K562 (cell line): ENCODE data around the gene EGFL7. TPM values are rescaled to one million over a fixed set of nuclear protein-coding genes. Genes with fewer than 3 reads are reported as not detected.

ENCODE experiments used
- ATAC-seq: fragments of 200-7000 bp; cut with Tn5 transposase; 3 replicates; pipeline ENCODE4 v1.9.1; 2020; ENCODE audit warnings: moderate library complexity
- BruUV-seq: library from RNA; stranded (reverse); fragments of 400-500 nt; replicated peaks from 2 replicates; lab custom pipeline; 2021; lab: Mats Ljungman, UMichigan
- CTCF ChIA-PET: fragments of 300-600 bp; formaldehyde crosslinking; extraction: SDS; loops from one replicate; lab custom pipeline; 2021; ENCODE audit warnings: low intra/inter-chr PET ratio; lab: Yijun Ruan, JAX
- POLR2A ChIA-PET: fragments of 300-600, 350-650 bp; sonication (Branson Sonifier 250); formaldehyde crosslinking; extraction: SDS; loops from one replicate; lab custom pipeline; 2021; ENCODE audit warnings: antibody characterized with exemption, inconsistent platforms; lab: Yijun Ruan, JAX
- DNase-seq, 4 experiments: peaks; one replicate each; pipeline versions ENCODE4 v3.0.0 to v3.0.0-alpha.2; 2011 to 2018; ENCODE audit warnings: low spot score in 3 of 4, mixed read lengths in 3 of 4; ENCODE audit errors: extremely low read depth in 1 of 4
- FAIRE-seq: peaks from 2 replicates; lab custom pipeline; 2011; peaks lifted over from hg19 to GRCh38; lab: Jason Lieb, UNC
- H2AFZ ChIP-seq: 2 replicates; pipeline ENCODE4 v1.6.0; 2011; ENCODE audit warnings: low read depth, low read length, control low read depth, inconsistent platforms
- H3K27ac ChIP-seq: fragments of 200-600 bp; 3 replicates; pipeline ENCODE4 v1.8.0; 2011; ENCODE audit warnings: low read depth, mild to moderate bottlenecking, control low read depth, inconsistent platforms, low read length, moderate library complexity, mixed read lengths; ENCODE audit errors: extremely low read depth
- H3K27me3 ChIP-seq, 2 experiments: fragments of 300-600 bp in 1 of 2; 2 replicates in 1 of 2; 3 replicates in 1 of 2; pipeline versions ENCODE4 v1.6.0 to v1.8.0; 2011; ENCODE audit warnings: inconsistent platforms in 2 of 2, low read length in 2 of 2, mild to moderate bottlenecking in 1 of 2, mixed read lengths in 1 of 2, moderate library complexity in 1 of 2; ENCODE audit not compliant: control insufficient read depth in 2 of 2, insufficient read depth in 2 of 2
- H3K36me3 ChIP-seq: fragments of 300-600 bp; 3 replicates; pipeline ENCODE4 v1.8.0; 2011; ENCODE audit warnings: mild to moderate bottlenecking, low read length, inconsistent platforms; ENCODE audit not compliant: control insufficient read depth, insufficient read depth
- H3K4me1 ChIP-seq, 2 experiments: fragments of 200-600 bp in 1 of 2; replicated peaks in 1 of 2; 2 replicates in 1 of 2; 3 replicates in 1 of 2; pipeline versions ENCODE4 v1.5.1 to v1.8.0; 2011; ENCODE audit warnings: inconsistent platforms in 2 of 2, low read length in 2 of 2, mild to moderate bottlenecking in 1 of 2, mixed read lengths in 1 of 2, moderate library complexity in 1 of 2; ENCODE audit not compliant: control insufficient read depth in 2 of 2, insufficient read depth in 2 of 2
- H3K4me2 ChIP-seq: 2 replicates; pipeline ENCODE4 v1.6.1; 2011; ENCODE audit warnings: low read length, control low read depth, inconsistent platforms, mixed read lengths; ENCODE audit not compliant: insufficient read depth
- H3K4me3 ChIP-seq: fragments of 200-600 bp; sonication (generic), shearing (Covaris generic); 2 replicates; pipeline ENCODE4 v1.5.1; 2016; ENCODE audit warnings: control low read depth, inconsistent platforms
- H3K79me2 ChIP-seq: fragments of 200-600 bp; 3 replicates; pipeline ENCODE4 v1.8.0; 2011; ENCODE audit warnings: low read length, inconsistent platforms; ENCODE audit not compliant: control insufficient read depth, insufficient read depth
- H3K9ac ChIP-seq, 2 experiments: 2 replicates each; pipeline versions ENCODE4 v1.6.0 to v1.6.1; 2011; ENCODE audit warnings: low read depth in 2 of 2, low read length in 2 of 2, control low read depth in 1 of 2, inconsistent platforms in 1 of 2, mild to moderate bottlenecking in 1 of 2, mixed read lengths in 1 of 2; ENCODE audit not compliant: insufficient read depth in 1 of 2
- H3K9me1 ChIP-seq: one replicate; pipeline ENCODE4 v1.6.0; 2011; ENCODE audit warnings: inconsistent platforms, mild to moderate bottlenecking, low read length, moderate library complexity; ENCODE audit not compliant: control insufficient read depth, insufficient read depth
- H3K9me3 ChIP-seq: replicated peaks from 2 replicates; pipeline ENCODE4 v1.5.1; 2011; ENCODE audit warnings: low read depth, low read length, inconsistent platforms; ENCODE audit not compliant: control insufficient read depth, insufficient read depth
- H4K20me1 ChIP-seq: replicated peaks from 2 replicates; pipeline ENCODE4 v1.6.1; 2011; ENCODE audit warnings: low read length, inconsistent platforms, mixed read lengths; ENCODE audit not compliant: control insufficient read depth, insufficient read depth
- ARNT ChIP-seq, 2 experiments: fragments of 450-650 bp; IDR thresholded peaks; 2 replicates each; pipeline ENCODE4 v1.6.1; 2016; ENCODE audit warnings: mild to moderate bottlenecking in 1 of 2
- BRCA1 ChIP-seq, 2 experiments: fragments of 450-650 bp in 1 of 2; sonication (generic) in 1 of 2; formaldehyde crosslinking in 1 of 2; IDR thresholded peaks; 2 replicates each; pipeline versions ENCODE4 v1.5.0 to v1.6.1; 2017 to 2020; ENCODE audit warnings: mild to moderate bottlenecking in 1 of 2, missing genetic modification reagents in 1 of 2
- CBX3 ChIP-seq, 2 experiments: IDR thresholded peaks; 1 replicate in 1 of 2; 2 replicates in 1 of 2; pipeline ENCODE4 v1.6.1; 2012; ENCODE audit warnings: inconsistent platforms in 2 of 2, low read length in 2 of 2, borderline replicate concordance in 1 of 2, control low read depth in 1 of 2
- DPF2 ChIP-seq: fragments of 450-650 bp; IDR thresholded peaks from 2 replicates; pipeline ENCODE4 v1.6.1; 2016
- ETV1 ChIP-seq: fragments of 450-650 bp; conservative IDR thresholded peaks from 2 replicates; pipeline ENCODE4 v1.6.1; 2016; ENCODE audit warnings: missing genetic modification characterization, control low read depth, low read depth, missing compliant biosample characterization
- GATAD2A ChIP-seq: fragments of 450-650 bp; IDR thresholded peaks from 2 replicates; pipeline ENCODE4 v1.6.1; 2017
- HNRNPK ChIP-seq: fragments of 200-400 bp; formaldehyde crosslinking; IDR thresholded peaks from one replicate; pipeline ENCODE4 v1.6.1; 2018; ENCODE audit warnings: mild to moderate bottlenecking, low read depth, low read length; ENCODE audit not compliant: poor library complexity, severe bottlenecking
- IFI16 ChIP-seq: fragments of 250-450 bp; sonication (Bioruptor Pico); IDR thresholded peaks from 2 replicates; pipeline ENCODE4 v2.1.2; 2022; ENCODE audit warnings: mild to moderate bottlenecking, inconsistent platforms
- LCOR ChIP-seq: sonication (generic); formaldehyde crosslinking; IDR thresholded peaks from 2 replicates; pipeline ENCODE4 v1.8.0; 2022; ENCODE audit warnings: mild to moderate bottlenecking, missing genetic modification reagents
- MTF1 ChIP-seq: fragments of 250-450 bp; sonication (Bioruptor Pico); IDR thresholded peaks from 2 replicates; pipeline ENCODE4 v1.9.0; 2021; ENCODE audit warnings: moderate library complexity, mild to moderate bottlenecking, inconsistent platforms, borderline replicate concordance
- MYNN ChIP-seq, 2 experiments: sonication (generic); formaldehyde crosslinking in 1 of 2; IDR thresholded peaks; 2 replicates each; pipeline versions ENCODE4 v1.5.0 to v1.6.1; 2016 to 2020; ENCODE audit warnings: antibody characterized with exemption in 1 of 2, missing genetic modification reagents in 1 of 2
- PCBP1 ChIP-seq: fragments of 200-400 bp; formaldehyde crosslinking; IDR thresholded peaks from 2 replicates; pipeline ENCODE4 v1.6.1; 2018; ENCODE audit warnings: mild to moderate bottlenecking, low read depth, low read length; ENCODE audit not compliant: poor library complexity, severe bottlenecking
- XRCC3 ChIP-seq: fragments of 450-650 bp; IDR thresholded peaks from 2 replicates; pipeline ENCODE4 v1.6.1; 2017; ENCODE audit warnings: mild to moderate bottlenecking, moderate library complexity
- ZNF77 ChIP-seq: fragments of 250-450 bp; sonication (Bioruptor Pico); IDR thresholded peaks from 2 replicates; pipeline ENCODE4 v1.5.0; 2020
- ZNF785 ChIP-seq: fragments of 250-450 bp; sonication (Bioruptor Pico); IDR thresholded peaks from 2 replicates; pipeline ENCODE4 v1.4.0; 2020; ENCODE audit warnings: mild to moderate bottlenecking
- WGBS: fragments of 100-300 bp; shearing (Covaris generic); methylation state at CpG from one replicate; pipeline ENCODE4 v1.1.6; 2016; ENCODE audit warnings: low coverage, mixed read lengths; ENCODE audit not compliant: insufficient coverage; ENCODE audit errors: missing lambda C conversion rate; 5-methylcytosine and 5-hydroxymethylcytosine counted together
- in situ Hi-C: fragments of 300-500 bp; cut with MboI; formaldehyde crosslinking; loops from 4 replicates; pipeline ENCODE4 v1.15.0; 2018; ENCODE audit warnings: inconsistent platforms, mixed read lengths
- intact Hi-C: fragments of 100-400 bp; cut with micrococcal nuclease; formaldehyde crosslinking; loops from 2 replicates; pipeline ENCODE4 v1.14.2; 2022
- polyA plus RNA-seq, 8 experiments: library from polyadenylated mRNA; depleted of rRNA in 4 of 8; stranded (reverse) in 5 of 8; unstranded in 3 of 8; fragments of >200 nt; fragmentation: Nextera tagmentation in 2 of 8; fragmentation: Illumina TruSeq in 1 of 8; extraction: Ambion mirVana in 2 of 8; extraction: Trizol in 1 of 8; gene quantifications; 2 replicates each; pipeline versions ENCODE4 v1.2.1 to v1.2.3, GENCODE V29; 2011 to 2014; ENCODE audit warnings: inconsistent platforms in 1 of 8, missing spikeins in 1 of 8
- total RNA-seq, 7 experiments: library from RNA; depleted of rRNA in 6 of 7; stranded (reverse); fragments of >200 nt in 6 of 7; fragmentation: Illumina TruSeq in 2 of 7; extraction: Trizol in 2 of 7; gene quantifications; 2 replicates each; pipeline versions ENCODE4 v1.2.1 to v1.2.3, GENCODE V29; 2011 to 2021; ENCODE audit warnings: low replicate concordance in 1 of 7
- TF ChIP-seq, protein P1 (sequence below): fragments of 450-650 bp; IDR thresholded peaks from 2 replicates; pipeline ENCODE4 v1.7.1; 2018; ENCODE audit warnings: mild to moderate bottlenecking, low read depth; ENCODE audit not compliant: partially characterized antibody
- TF ChIP-seq, protein P2 (sequence below): sonication (generic); formaldehyde crosslinking; IDR thresholded peaks from 2 replicates; pipeline ENCODE4 v1.8.1; 2023; ENCODE audit warnings: mild to moderate bottlenecking, missing genetic modification reagents

EGFL7 gene
- total and polyA plus RNA-seq, 9 of the 15 experiments (the other 6 are each of a cell fraction or from before 2014, with no cell fraction given): 1.5 to 286 (median 55.5) TPM

DNA sequence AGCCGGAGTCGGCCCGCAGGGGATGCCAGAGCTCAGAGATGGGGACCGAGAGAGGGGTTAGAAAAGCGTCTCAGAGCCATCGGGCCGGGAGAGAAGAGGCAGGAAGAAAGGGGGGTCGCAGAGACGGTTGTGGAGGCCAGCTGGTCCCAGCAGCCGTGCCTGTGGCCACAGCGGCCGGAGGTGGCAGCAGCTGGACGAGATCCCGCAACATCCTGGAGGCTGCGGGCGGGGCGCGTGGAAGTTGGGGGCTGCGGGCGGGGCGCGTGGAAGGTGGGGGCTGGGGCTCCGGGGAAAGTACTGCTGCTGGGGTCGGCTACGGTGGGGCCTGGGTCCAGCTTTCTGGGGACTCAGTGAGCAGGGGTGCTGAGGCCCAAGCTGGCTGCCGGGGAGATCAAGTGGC, 34.4 kb upstream of the EGFL7 start:
- Histone ChIP-seq H3K27me3 (peaks cover 0 to 12% of the 10 kb centered on the region in 2 experiments; a peak in 2 of 5 replicates), H3K4me2 (no peak overlapping the region), H3K9me1 (no peaks in the 10 kb centered on the region), H3K27ac (no peak overlapping the region), H2AFZ (no peak overlapping the region), H3K79me2 (no peaks in the 10 kb centered on the region), H4K20me1 (peaks cover 12% of the 10 kb centered on the region; the same call in 1 of the 2 replicates), H3K4me3 (no peak overlapping the region), H3K9me3 (peaks cover 4% of the 10 kb centered on the region), H3K4me1 (peaks cover 0 to 73% of the 10 kb centered on the region in 2 experiments; a peak in 4 of 5 replicates), H3K9ac (no peak overlapping the region), H3K36me3 (no peaks in the 10 kb centered on the region)
- no peak for ATAC-seq
- WGBS: 22% methylated on average over 15 of the region's 26 CpGs
- in situ Hi-C loops (loop anchor here (5.0 to 25.0 kb wide), 2 partner anchors 136 to 291 kb away; partner anchors contain the start of gene GPSM1), intact Hi-C loops (loop anchor here (10.0 kb wide), 1 partner anchor 83 kb away; the partner anchor contains the start of gene NOTCH1)
- no peak for FAIRE-seq
- ChIA-PET POLR2A (interaction anchor here (0.6 to 1.7 kb wide), 4 partner anchors 9 to 143 kb away, joined by 3 to 6 read pairs (median 4); no protein-coding TSS in a partner anchor), CTCF (interaction anchor here (2.5 kb wide), 1 partner anchor 140 kb away, joined by 12 read pairs; no protein-coding TSS in a partner anchor)
- no peak for DNase-seq
- no TSS peak for BruUV-seq
- no peak for TF ChIP-seq BRCA1 (IDR thresholded peaks at IDR 0.05)
- TF ChIP-seq BRCA1 (CRISPR knock-in tag; IDR thresholded peaks at IDR 0.05): no peak
- TF ChIP-seq CBX3 (IDR thresholded peaks at IDR 0.05; ENCODE audit: borderline replicate concordance in 1 of 2, low read length in 2 of 2): no peak
- TF ChIP-seq DPF2: no peak
- TF ChIP-seq MYNN (IDR thresholded peaks at IDR 0.05): no peak
- no peak for TF ChIP-seq MYNN (CRISPR knock-in tag; IDR thresholded peaks at IDR 0.05)
- TF ChIP-seq HNRNPK: no peak
- no peak for TF ChIP-seq GATAD2A
- no peak for TF ChIP-seq ETV1 (tag)
- no peak for TF ChIP-seq ARNT (IDR thresholded peaks at IDR 0.05)
- no peak for TF ChIP-seq MTF1
- TF ChIP-seq XRCC3: no peak
- TF ChIP-seq PCBP1: no peak
- TF ChIP-seq, protein P1, sequence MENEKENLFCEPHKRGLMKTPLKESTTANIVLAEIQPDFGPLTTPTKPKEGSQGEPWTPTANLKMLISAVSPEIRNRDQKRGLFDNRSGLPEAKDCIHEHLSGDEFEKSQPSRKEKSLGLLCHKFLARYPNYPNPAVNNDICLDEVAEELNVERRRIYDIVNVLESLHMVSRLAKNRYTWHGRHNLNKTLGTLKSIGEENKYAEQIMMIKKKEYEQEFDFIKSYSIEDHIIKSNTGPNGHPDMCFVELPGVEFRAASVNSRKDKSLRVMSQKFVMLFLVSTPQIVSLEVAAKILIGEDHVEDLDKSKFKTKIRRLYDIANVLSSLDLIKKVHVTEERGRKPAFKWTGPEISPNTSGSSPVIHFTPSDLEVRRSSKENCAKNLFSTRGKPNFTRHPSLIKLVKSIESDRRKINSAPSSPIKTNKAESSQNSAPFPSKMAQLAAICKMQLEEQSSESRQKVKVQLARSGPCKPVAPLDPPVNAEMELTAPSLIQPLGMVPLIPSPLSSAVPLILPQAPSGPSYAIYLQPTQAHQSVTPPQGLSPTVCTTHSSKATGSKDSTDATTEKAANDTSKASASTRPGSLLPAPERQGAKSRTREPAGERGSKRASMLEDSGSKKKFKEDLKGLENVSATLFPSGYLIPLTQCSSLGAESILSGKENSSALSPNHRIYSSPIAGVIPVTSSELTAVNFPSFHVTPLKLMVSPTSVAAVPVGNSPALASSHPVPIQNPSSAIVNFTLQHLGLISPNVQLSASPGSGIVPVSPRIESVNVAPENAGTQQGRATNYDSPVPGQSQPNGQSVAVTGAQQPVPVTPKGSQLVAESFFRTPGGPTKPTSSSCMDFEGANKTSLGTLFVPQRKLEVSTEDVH: no peak
- TF ChIP-seq ZNF785 (CRISPR knock-in tag): no peak
- no peak for TF ChIP-seq ZNF77 (CRISPR knock-in tag)
- TF ChIP-seq, protein P2, sequence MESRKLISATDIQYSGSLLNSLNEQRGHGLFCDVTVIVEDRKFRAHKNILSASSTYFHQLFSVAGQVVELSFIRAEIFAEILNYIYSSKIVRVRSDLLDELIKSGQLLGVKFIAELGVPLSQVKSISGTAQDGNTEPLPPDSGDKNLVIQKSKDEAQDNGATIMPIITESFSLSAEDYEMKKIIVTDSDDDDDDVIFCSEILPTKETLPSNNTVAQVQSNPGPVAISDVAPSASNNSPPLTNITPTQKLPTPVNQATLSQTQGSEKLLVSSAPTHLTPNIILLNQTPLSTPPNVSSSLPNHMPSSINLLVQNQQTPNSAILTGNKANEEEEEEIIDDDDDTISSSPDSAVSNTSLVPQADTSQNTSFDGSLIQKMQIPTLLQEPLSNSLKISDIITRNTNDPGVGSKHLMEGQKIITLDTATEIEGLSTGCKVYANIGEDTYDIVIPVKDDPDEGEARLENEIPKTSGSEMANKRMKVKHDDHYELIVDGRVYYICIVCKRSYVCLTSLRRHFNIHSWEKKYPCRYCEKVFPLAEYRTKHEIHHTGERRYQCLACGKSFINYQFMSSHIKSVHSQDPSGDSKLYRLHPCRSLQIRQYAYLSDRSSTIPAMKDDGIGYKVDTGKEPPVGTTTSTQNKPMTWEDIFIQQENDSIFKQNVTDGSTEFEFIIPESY (CRISPR knock-in tag): no peak
- no peak for TF ChIP-seq LCOR (CRISPR knock-in tag)
- no peak for TF ChIP-seq IFI16 (CRISPR knock-in tag)
